ENCODE data around the gene KIF19. TPM values are rescaled to one million over a fixed set of nuclear protein-coding genes. Genes with fewer than 3 reads are reported as not detected.

KIF19 gene
- polyA plus RNA-seq, 1 donor (not counting 4 experiments of a cell fraction or from before 2014, with no cell fraction given) = not detected

DNA sequence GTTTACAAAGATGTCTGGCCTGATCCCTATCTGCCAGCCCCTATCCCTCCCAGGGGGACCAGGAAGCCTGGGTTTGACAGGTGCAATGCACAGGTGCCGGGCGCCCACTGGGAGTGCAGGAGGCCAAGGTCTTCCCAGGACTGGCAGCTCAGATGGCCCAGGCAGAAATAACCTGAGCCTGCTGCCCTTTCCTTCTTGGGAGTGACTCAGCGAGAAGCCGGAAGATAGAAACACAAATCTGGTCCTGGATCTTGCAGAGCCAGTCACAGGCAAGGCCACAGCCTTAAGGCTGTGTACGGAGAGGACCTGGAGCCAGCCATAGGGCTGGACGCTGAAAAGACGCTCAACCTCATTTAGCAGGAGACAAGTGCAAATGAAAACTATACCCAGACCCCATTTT lies 69.0 kb downstream of the KIF19 start:
- FAIRE-seq = no peak

DNA sequence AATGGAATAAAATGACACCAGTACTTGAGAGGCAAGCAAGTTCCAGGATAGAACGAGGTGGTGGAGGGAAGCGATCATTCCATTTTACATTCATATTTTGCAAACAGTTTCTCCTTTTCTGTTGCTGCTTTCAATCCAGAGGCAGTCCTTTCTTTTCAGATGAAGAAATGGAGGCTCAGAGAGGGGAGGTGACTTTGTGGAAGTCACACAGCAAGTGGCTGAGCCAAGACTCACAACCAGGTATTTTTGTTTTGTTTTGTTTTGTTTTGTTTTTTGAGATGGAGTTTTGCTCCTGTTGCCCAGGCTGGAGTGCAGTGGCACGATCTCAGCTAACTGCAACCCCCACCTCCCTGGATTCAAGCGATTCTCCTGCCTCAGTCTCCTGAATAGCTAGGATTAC lies 70.5 kb downstream of the KIF19 start:
- Histone ChIP-seq H3K36me3 (ENCODE audit: control insufficient read depth in 2 of 2, extremely low read depth in 1 of 2, insufficient read depth in 2 of 2, low read length in 2 of 2) (no peaks in the 10 kb centered on the region), H3K4me1 (ENCODE audit: control insufficient read depth, extremely low read depth, insufficient read depth, low read length) (no peaks in the 10 kb centered on the region), H3K9me1 (ENCODE audit: control insufficient read depth, extremely low read depth, insufficient read depth, low read length) (no peaks in the 10 kb centered on the region), H2AFZ (ENCODE audit: control insufficient read depth, low read length) (no peak overlapping the region), H4K20me1 (ENCODE audit: control insufficient read depth, extremely low read depth, insufficient read depth, low read length) (no peaks in the 10 kb centered on the region), H3K4me3 (ENCODE audit: control insufficient read depth in 2 of 3, extremely low read depth in 1 of 3, insufficient read depth in 2 of 3, low read depth in 1 of 3, low read length in 3 of 3) (no peak overlapping the region), H3K4me2 (ENCODE audit: control insufficient read depth, extremely low read depth, insufficient read depth, low read depth, low read length) (no peak overlapping the region), H3K79me2 (ENCODE audit: control insufficient read depth, insufficient read depth, low read length) (no peaks in the 10 kb centered on the region), H3K9ac (ENCODE audit: control insufficient read depth, extremely low read depth, insufficient read depth, low read length) (no peak overlapping the region), H3K27me3 (ENCODE audit: control insufficient read depth, extremely low read depth, insufficient read depth, low read length) (no peaks in the 10 kb centered on the region), H3K9me3 (ENCODE audit: control insufficient read depth, low read depth, low read length) (no peaks in the 10 kb centered on the region), H3K27ac (ENCODE audit: control insufficient read depth, insufficient read depth, low read length) (no peak overlapping the region)
- FAIRE-seq (no peak), DNase-seq (ENCODE audit: low read depth, low spot score) (no peak)
- no peak for TF ChIP-seq EZH2 (IDR thresholded peaks at IDR 0.05; ENCODE audit: low read length)
- dilution Hi-C loops (cut with MboI; ENCODE audit: extremely low pct_ligation_motif_present, low sequenced_read_pairs) = no loop called here

More for the DNA sequence above, 69.0 kb downstream of the KIF19 start:
- no peak overlapping the region for H3K9ac ChIP-seq (ENCODE audit: control insufficient read depth, extremely low read depth, insufficient read depth, low read length)
- no peak overlapping the region for H3K27ac ChIP-seq (ENCODE audit: control insufficient read depth, insufficient read depth, low read length)
- no peak for DNase-seq (ENCODE audit: low read depth, low spot score)
- no peak overlapping the region for H3K4me2 ChIP-seq (ENCODE audit: control insufficient read depth, extremely low read depth, insufficient read depth, low read depth, low read length)
- no peaks in the 10 kb centered on the region for H3K27me3 ChIP-seq (ENCODE audit: control insufficient read depth, extremely low read depth, insufficient read depth, low read length)
- H4K20me1 ChIP-seq (ENCODE audit: control insufficient read depth, extremely low read depth, insufficient read depth, low read length) = peaks cover 2% of the 10 kb centered on the region
- H2AFZ ChIP-seq (ENCODE audit: control insufficient read depth, low read length) = no peak overlapping the region
- H3K9me3 ChIP-seq (ENCODE audit: control insufficient read depth, low read depth, low read length) = no peaks in the 10 kb centered on the region
- no peaks in the 10 kb centered on the region for H3K9me1 ChIP-seq (ENCODE audit: control insufficient read depth, extremely low read depth, insufficient read depth, low read length)
- no peaks in the 10 kb centered on the region for H3K36me3 ChIP-seq (ENCODE audit: control insufficient read depth in 2 of 2, extremely low read depth in 1 of 2, insufficient read depth in 2 of 2, low read length in 2 of 2)
- no peaks in the 10 kb centered on the region for H3K79me2 ChIP-seq (ENCODE audit: control insufficient read depth, insufficient read depth, low read length)
- H3K4me3 ChIP-seq (ENCODE audit: control insufficient read depth in 2 of 3, extremely low read depth in 1 of 3, insufficient read depth in 2 of 3, low read depth in 1 of 3, low read length in 3 of 3) = no peak overlapping the region
- TF ChIP-seq EZH2 (IDR thresholded peaks at IDR 0.05; ENCODE audit: low read length) = no peak
- no peak for TF ChIP-seq CTCF (optimal IDR thresholded peaks at IDR 0.05 in 1 of 3, IDR thresholded peaks at IDR 0.05 in 1 of 3, conservative IDR thresholded peaks at IDR 0.05 in 1 of 3; ENCODE audit: extremely low read depth in 1 of 3, insufficient read depth in 2 of 3, low read length in 3 of 3)
- H3K4me1 ChIP-seq (ENCODE audit: control insufficient read depth, extremely low read depth, insufficient read depth, low read length) = no peaks in the 10 kb centered on the region
- dilution Hi-C loops (cut with MboI; ENCODE audit: extremely low pct_ligation_motif_present, low sequenced_read_pairs) = no loop called here

- DNase-seq (ENCODE audit: low read depth, low spot score) = no peak
- dilution Hi-C loops (cut with MboI; ENCODE audit: extremely low pct_ligation_motif_present, low sequenced_read_pairs) = no loop called here
- no peak overlapping the region for H3K4me2 ChIP-seq (ENCODE audit: control insufficient read depth, extremely low read depth, insufficient read depth, low read depth, low read length)
- H3K27ac ChIP-seq (ENCODE audit: control insufficient read depth, insufficient read depth, low read length) = no peak overlapping the region
- no peak overlapping the region for H2AFZ ChIP-seq (ENCODE audit: control insufficient read depth, low read length)
- H3K4me1 ChIP-seq (ENCODE audit: control insufficient read depth, extremely low read depth, insufficient read depth, low read length) = no peaks in the 10 kb centered on the region
- no peak for TF ChIP-seq CTCF (optimal IDR thresholded peaks at IDR 0.05 in 1 of 3, IDR thresholded peaks at IDR 0.05 in 1 of 3, conservative IDR thresholded peaks at IDR 0.05 in 1 of 3; ENCODE audit: extremely low read depth in 1 of 3, insufficient read depth in 2 of 3, low read length in 3 of 3)
- TF ChIP-seq EZH2 (IDR thresholded peaks at IDR 0.05; ENCODE audit: low read length) = no peak
- no peaks in the 10 kb centered on the region for H3K27me3 ChIP-seq (ENCODE audit: control insufficient read depth, extremely low read depth, insufficient read depth, low read length)
- no peak for FAIRE-seq
- H3K4me3 ChIP-seq (ENCODE audit: control insufficient read depth in 2 of 3, extremely low read depth in 1 of 3, insufficient read depth in 2 of 3, low read depth in 1 of 3, low read length in 3 of 3) = no peak overlapping the region
- no peaks in the 10 kb centered on the region for H3K9me1 ChIP-seq (ENCODE audit: control insufficient read depth, extremely low read depth, insufficient read depth, low read length)
- H4K20me1 ChIP-seq (ENCODE audit: control insufficient read depth, extremely low read depth, insufficient read depth, low read length) = no peaks in the 10 kb centered on the region
- no peak overlapping the region for H3K9ac ChIP-seq (ENCODE audit: control insufficient read depth, extremely low read depth, insufficient read depth, low read length)
- H3K79me2 ChIP-seq (ENCODE audit: control insufficient read depth, insufficient read depth, low read length) = no peaks in the 10 kb centered on the region
- H3K9me3 ChIP-seq (ENCODE audit: control insufficient read depth, low read depth, low read length) = no peaks in the 10 kb centered on the region
- H3K36me3 ChIP-seq (ENCODE audit: control insufficient read depth in 2 of 2, extremely low read depth in 1 of 2, insufficient read depth in 2 of 2, low read length in 2 of 2) = no peaks in the 10 kb centered on the region
Observed at GRCh38 chr17:74402048-74402447, 76.0 kb downstream of the KIF19 start.
